Keratinocyte (primary cell): ENCODE data around the gene CRB2. TPM values are rescaled to one million over a fixed set of nuclear protein-coding genes. Genes with fewer than 3 reads are reported as not detected.

Source experiments
- DNase-seq: peaks from one replicate; pipeline ENCODE4 v3.0.0-alpha.2; 2011; ENCODE audit warnings: low read depth, missing footprints, low spot score
- FAIRE-seq: peaks from 2 replicates; lab custom pipeline; 2011; peaks lifted over from hg19 to GRCh38; lab: Jason Lieb, UNC
- H2AFZ ChIP-seq: 2 replicates; pipeline ENCODE4 v1.6.0; 2012; ENCODE audit warnings: low read length, control low read depth, inconsistent platforms; ENCODE audit not compliant: control insufficient read depth
- H3K27ac ChIP-seq: 2 replicates; pipeline ENCODE4 v1.5.1; 2011; ENCODE audit warnings: low read length; ENCODE audit not compliant: control insufficient read depth, insufficient read depth
- H3K27me3 ChIP-seq: 3 replicates; pipeline ENCODE4 v1.6.0; 2011; ENCODE audit warnings: low read length; ENCODE audit not compliant: control insufficient read depth, insufficient read depth; ENCODE audit errors: extremely low read depth
- H3K36me3 ChIP-seq, 2 experiments: 2 replicates in 1 of 2; 3 replicates in 1 of 2; pipeline ENCODE4 v1.5.1; 2011; ENCODE audit warnings: low read length in 2 of 2, mild to moderate bottlenecking in 1 of 2; ENCODE audit not compliant: control insufficient read depth in 2 of 2, insufficient read depth in 2 of 2; ENCODE audit errors: extremely low read depth in 1 of 2
- H3K4me1 ChIP-seq: 3 replicates; pipeline ENCODE4 v1.5.1; 2011; ENCODE audit warnings: low read length; ENCODE audit not compliant: control insufficient read depth, insufficient read depth; ENCODE audit errors: extremely low read depth
- H3K4me2 ChIP-seq: 3 replicates; pipeline ENCODE4 v1.6.0; 2011; ENCODE audit warnings: low read depth, low read length; ENCODE audit not compliant: control insufficient read depth, insufficient read depth; ENCODE audit errors: extremely low read depth
- H3K4me3 ChIP-seq, 3 experiments: fragments of 200-600 bp in 1 of 3; sonication (generic) in 1 of 3; 2 replicates in 2 of 3; 3 replicates in 1 of 3; pipeline ENCODE4 v1.5.1; 2011 to 2016; ENCODE audit warnings: low read length in 3 of 3, mild to moderate bottlenecking in 3 of 3, control low read depth in 2 of 3, inconsistent platforms in 1 of 3, low read depth in 1 of 3, mixed read lengths in 1 of 3, mixed run types in 1 of 3, moderate library complexity in 1 of 3; ENCODE audit not compliant: control insufficient read depth in 2 of 3, insufficient read depth in 2 of 3; ENCODE audit errors: extremely low read depth in 1 of 3
- H3K79me2 ChIP-seq: 2 replicates; pipeline ENCODE4 v1.6.0; 2012; ENCODE audit warnings: low read length; ENCODE audit not compliant: control insufficient read depth, insufficient read depth
- H3K9ac ChIP-seq: 3 replicates; pipeline ENCODE4 v1.6.0; 2011; ENCODE audit warnings: low read length; ENCODE audit not compliant: control insufficient read depth, insufficient read depth; ENCODE audit errors: extremely low read depth
- H3K9me1 ChIP-seq: 3 replicates; pipeline ENCODE4 v1.6.0; 2011; ENCODE audit warnings: low read length; ENCODE audit not compliant: control insufficient read depth, insufficient read depth; ENCODE audit errors: extremely low read depth
- H3K9me3 ChIP-seq: 2 replicates; pipeline ENCODE4 v1.5.1; 2012; ENCODE audit warnings: low read depth, low read length; ENCODE audit not compliant: control insufficient read depth
- H4K20me1 ChIP-seq: 3 replicates; pipeline ENCODE4 v1.6.0; 2011; ENCODE audit warnings: low read length; ENCODE audit not compliant: control insufficient read depth, insufficient read depth; ENCODE audit errors: extremely low read depth
- CTCF ChIP-seq, 3 experiments: IDR thresholded peaks in 1 of 3; conservative IDR thresholded peaks in 1 of 3; optimal IDR thresholded peaks in 1 of 3; 2 replicates in 2 of 3; 3 replicates in 1 of 3; pipeline versions ENCODE3 to v1.5.1; 2011; ENCODE audit warnings: low read length in 3 of 3, mild to moderate bottlenecking in 3 of 3, moderate library complexity in 2 of 3, control low read depth in 1 of 3, inconsistent platforms in 1 of 3; ENCODE audit not compliant: insufficient read depth in 2 of 3; ENCODE audit errors: extremely low read depth in 1 of 3
- EZH2 ChIP-seq: IDR thresholded peaks from one replicate; pipeline ENCODE4 v1.6.1; 2012; ENCODE audit warnings: inconsistent platforms, mild to moderate bottlenecking, low read length, moderate library complexity
- dilution Hi-C: fragments of 300-500 bp; cut with MboI; formaldehyde crosslinking; loops from one replicate; pipeline ENCODE4 v1.7.0; 2020; ENCODE audit warnings: low sequenced_read_pairs; ENCODE audit not compliant: extremely low pct_ligation_motif_present
- polyA plus RNA-seq, 5 experiments: library from polyadenylated mRNA; depleted of rRNA in 3 of 5; stranded (reverse) in 3 of 5; stranded (forward) in 1 of 5; unstranded in 1 of 5; fragments of >200 nt; gene quantifications; 1 replicate in 1 of 5; 2 replicates in 3 of 5; 3 replicates in 1 of 5; pipeline versions ENCODE4 v1.2.1 to v1.2.3, GENCODE V29; 2011 to 2012; ENCODE audit warnings: missing spikeins in 2 of 5, low read depth in 1 of 5, low replicate concordance in 1 of 5

Gene CRB2
- polyA plus RNA-seq, 1 donor (not counting 4 experiments of a cell fraction or from before 2014, with no cell fraction given): not detected

- no peaks in the 10 kb centered on the region for H3K9me1 ChIP-seq
- H4K20me1 ChIP-seq: no peaks in the 10 kb centered on the region
- H3K27me3 ChIP-seq: no peaks in the 10 kb centered on the region
- FAIRE-seq (no peak), DNase-seq (no peak)
- H3K4me3 ChIP-seq: no peak overlapping the region
- no peak for TF ChIP-seq CTCF (optimal IDR thresholded peaks at IDR 0.05 in 1 of 3, IDR thresholded peaks at IDR 0.05 in 1 of 3, conservative IDR thresholded peaks at IDR 0.05 in 1 of 3; ENCODE audit: extremely low read depth in 1 of 3, insufficient read depth in 2 of 3, low read length in 3 of 3)
- no peak for TF ChIP-seq EZH2
- no peak overlapping the region for H3K27ac ChIP-seq
- H3K36me3 ChIP-seq: no peaks in the 10 kb centered on the region
- H3K79me2 ChIP-seq: no peaks in the 10 kb centered on the region
- H3K4me2 ChIP-seq: no peak overlapping the region
- dilution Hi-C loops: no loop called here
- H3K9me3 ChIP-seq: no peaks in the 10 kb centered on the region
- no peak overlapping the region for H2AFZ ChIP-seq
- peaks cover 1% of the 10 kb centered on the region for H3K4me1 ChIP-seq
- H3K9ac ChIP-seq: no peak overlapping the region
Observed at GRCh38 chr9:123411191-123411590, 55.2 kb downstream of the CRB2 start.

- DNase-seq (no peak), FAIRE-seq (no peak)
- no peak overlapping the region for H2AFZ ChIP-seq
- dilution Hi-C loops: no loop called here
- H3K27me3 ChIP-seq: no peaks in the 10 kb centered on the region
- no peak overlapping the region for H3K4me2 ChIP-seq
- no peak overlapping the region for H3K4me3 ChIP-seq
- no peaks in the 10 kb centered on the region for H3K4me1 ChIP-seq
- no peaks in the 10 kb centered on the region for H3K36me3 ChIP-seq
- no peak overlapping the region for H3K9ac ChIP-seq
- no peaks in the 10 kb centered on the region for H3K9me1 ChIP-seq
- no peaks in the 10 kb centered on the region for H3K79me2 ChIP-seq
- TF ChIP-seq CTCF (optimal IDR thresholded peaks at IDR 0.05 in 1 of 3, IDR thresholded peaks at IDR 0.05 in 1 of 3, conservative IDR thresholded peaks at IDR 0.05 in 1 of 3; ENCODE audit: extremely low read depth in 1 of 3, insufficient read depth in 2 of 3, low read length in 3 of 3): no peak
- no peak for TF ChIP-seq EZH2
- no peaks in the 10 kb centered on the region for H4K20me1 ChIP-seq
- no peaks in the 10 kb centered on the region for H3K9me3 ChIP-seq
- no peak overlapping the region for H3K27ac ChIP-seq
Observed at GRCh38 chr9:123411636-123412035, 55.6 kb downstream of the CRB2 start.
